NCI-H2081 treated with DMSO at 0.1 percent for 48 hours (cell line): ENCODE results near the gene TTLL3.
"Not testable (repeated sequence)": the region's sequence is repeated elsewhere in the genome, so short reads cannot be mapped to it uniquely, and the experiment has no call there.

Experiments
- DNase-seq: peaks from one replicate; lab custom pipeline; 2025; lab: John Stamatoyannopoulos, UW

Gene TTLL3

GRCh38 chr3:9843715-9844438, 33.8 kb downstream of the TTLL3 start, which contains the start of gene RPUSD3:
TSS of gene RPUSD3 (minus strand) at chr3:9844008. CDS start at chr3:9843990, 18 bp downstream.
- DNase-seq = no peak

- DNase-seq = no peak
Observed at GRCh38 chr3:9846231-9846630, 36.2 kb downstream of the TTLL3 start.

- no peak for DNase-seq
Observed at GRCh38 chr3:9846931-9847488, 36.9 kb downstream of the TTLL3 start.

GRCh38 chr3:9847870-9848269, 37.8 kb downstream of the TTLL3 start:
- DNase-seq = not testable (repeated sequence)

- DNase-seq = not testable (repeated sequence)
Observed at GRCh38 chr3:9848860-9849259, 38.8 kb downstream of the TTLL3 start.

GRCh38 chr3:9851383-9851782, 41.3 kb downstream of the TTLL3 start:
- DNase-seq = not testable (repeated sequence)

GRCh38 chr3:9851926-9852325, 41.9 kb downstream of the TTLL3 start:
- DNase-seq = not testable (repeated sequence)

- no peak for DNase-seq
Observed at GRCh38 chr3:9852528-9852927, 42.5 kb downstream of the TTLL3 start.

GRCh38 chr3:9854291-9854940, 44.4 kb downstream of the TTLL3 start:
- not testable (repeated sequence) for DNase-seq

- DNase-seq = no peak
Observed at GRCh38 chr3:9855594-9855993, 45.5 kb downstream of the TTLL3 start.

- no peak for DNase-seq
Observed at GRCh38 chr3:9859530-9860025, 49.5 kb downstream of the TTLL3 start.

GRCh38 chr3:9861201-9861600, 51.1 kb downstream of the TTLL3 start:
- DNase-seq = no peak

- DNase-seq = no peak
Observed at GRCh38 chr3:9861626-9862130, 51.6 kb downstream of the TTLL3 start.

- no peak for DNase-seq
Observed at GRCh38 chr3:9862391-9863057, 52.5 kb downstream of the TTLL3 start.

- no peak for DNase-seq
Observed at GRCh38 chr3:9863058-9863772, 53.2 kb downstream of the TTLL3 start.

GRCh38 chr3:9864200-9864927, 54.3 kb downstream of the TTLL3 start:
- DNase-seq = no peak

- not testable (repeated sequence) for DNase-seq
Observed at GRCh38 chr3:9865125-9865637, 55.1 kb downstream of the TTLL3 start.

- DNase-seq = no peak
Observed at GRCh38 chr3:9866639-9867038, 56.6 kb downstream of the TTLL3 start.

GRCh38 chr3:9867106-9867505, 57.0 kb downstream of the TTLL3 start:
- no peak for DNase-seq

GRCh38 chr3:9869955-9870354, 59.9 kb downstream of the TTLL3 start:
- DNase-seq = no peak

- DNase-seq = no peak
Observed at GRCh38 chr3:9870978-9871377, 60.9 kb downstream of the TTLL3 start.
